ENCODE data around the gene GCC2. TPM values are rescaled to one million over a fixed set of nuclear protein-coding genes. Genes with fewer than 3 reads are reported as not detected.

The GCC2 gene
- total and polyA plus RNA-seq, 2 of the 13 experiments (the other 11 are each of a cell fraction or from before 2014, with no cell fraction given): 17.6 to 22.5 TPM

DNA sequence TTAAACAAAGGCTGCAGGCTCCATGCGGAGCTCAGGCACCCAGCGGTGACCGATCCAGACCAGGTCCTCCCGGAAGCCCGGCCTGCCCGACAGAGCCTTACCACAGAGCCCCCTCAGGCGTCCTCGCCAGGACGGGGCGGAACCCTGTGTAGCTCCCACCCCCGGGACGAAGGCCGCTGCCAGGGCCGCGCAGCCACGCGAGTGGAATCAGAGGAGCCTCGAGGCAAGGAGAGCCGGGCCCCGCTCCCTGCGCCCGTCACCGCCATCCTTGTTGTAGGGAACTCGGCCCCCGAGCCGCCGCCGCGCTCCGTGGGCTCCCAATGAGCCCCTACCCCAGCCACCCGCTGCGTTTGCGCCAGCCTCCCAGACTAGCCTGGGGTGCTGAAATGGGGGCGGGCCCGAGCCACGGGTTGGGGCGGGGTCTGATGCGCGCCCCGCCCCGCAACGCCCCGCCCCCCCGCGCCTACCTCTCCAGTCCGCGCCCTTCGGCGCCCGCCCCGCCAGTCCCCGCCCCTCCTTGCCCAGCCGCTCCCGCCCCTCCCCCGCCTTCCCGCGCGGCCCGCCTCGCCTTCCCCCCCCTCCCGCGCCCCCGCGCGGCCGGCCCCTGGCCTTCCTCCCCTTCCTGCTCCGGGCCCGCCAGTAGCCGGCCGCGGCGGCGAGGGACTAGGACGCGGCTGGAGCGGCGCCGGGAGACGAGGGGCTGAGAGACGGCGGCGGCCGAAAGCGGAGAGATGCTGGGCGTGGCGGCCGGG, 85.0 kb downstream of the GCC2 start, which contains the start of gene LIMS1 (continued):
- peak; percentile 61; the same call in 1 of the 2 replicates for TF ChIP-seq MEIS2 (CRISPR knock-in tag; IDR thresholded peaks at IDR 0.05)
- TF ChIP-seq GFI1 (CRISPR knock-in tag; IDR thresholded peaks at IDR 0.05; ENCODE audit: borderline replicate concordance): peak; percentile 36; the same call in 1 of the 2 replicates
- TF ChIP-seq PLRG1 (conservative IDR thresholded peaks at IDR 0.05): no peak
- peak; percentile 69; the same call in 1 of the 2 replicates for TF ChIP-seq ZNF235 (CRISPR knock-in tag; IDR thresholded peaks at IDR 0.05; ENCODE audit: borderline replicate concordance)
- TF ChIP-seq ZSCAN25 (CRISPR knock-in tag; IDR thresholded peaks at IDR 0.05): peak; percentile 79; the same call in 1 of the 2 replicates
- peak; percentile 77; the same call in 1 of the 2 replicates for TF ChIP-seq YEATS2 (CRISPR knock-in tag; IDR thresholded peaks at IDR 0.05; ENCODE audit: borderline replicate concordance)
- TF ChIP-seq GATA4 (IDR thresholded peaks at IDR 0.05; ENCODE audit: borderline replicate concordance, low read depth): peak; percentile 83; the same call in 1 of the 2 replicates
- peak; percentile 70 for TF ChIP-seq ZNF609 (CRISPR knock-in tag; IDR thresholded peaks at IDR 0.05; ENCODE audit: borderline replicate concordance)
- TF ChIP-seq NFYB (CRISPR knock-in tag; IDR thresholded peaks at IDR 0.05): peak; percentile 19; the same call in 1 of the 2 replicates
- no peak for TF ChIP-seq FOSL1 (CRISPR knock-in tag; IDR thresholded peaks at IDR 0.05; ENCODE audit: borderline replicate concordance)
- TF ChIP-seq, protein P1, sequence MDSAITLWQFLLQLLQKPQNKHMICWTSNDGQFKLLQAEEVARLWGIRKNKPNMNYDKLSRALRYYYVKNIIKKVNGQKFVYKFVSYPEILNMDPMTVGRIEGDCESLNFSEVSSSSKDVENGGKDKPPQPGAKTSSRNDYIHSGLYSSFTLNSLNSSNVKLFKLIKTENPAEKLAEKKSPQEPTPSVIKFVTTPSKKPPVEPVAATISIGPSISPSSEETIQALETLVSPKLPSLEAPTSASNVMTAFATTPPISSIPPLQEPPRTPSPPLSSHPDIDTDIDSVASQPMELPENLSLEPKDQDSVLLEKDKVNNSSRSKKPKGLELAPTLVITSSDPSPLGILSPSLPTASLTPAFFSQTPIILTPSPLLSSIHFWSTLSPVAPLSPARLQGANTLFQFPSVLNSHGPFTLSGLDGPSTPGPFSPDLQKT (CRISPR knock-in tag; IDR thresholded peaks at IDR 0.05; ENCODE audit: borderline replicate concordance): no peak
- no peak for TF ChIP-seq EZH2 (conservative IDR thresholded peaks at IDR 0.05; ENCODE audit: low read depth, low read length)
- peak; percentile 83 for TF ChIP-seq MXD4 (CRISPR knock-in tag; IDR thresholded peaks at IDR 0.05)
- no peak for TF ChIP-seq PCBP2 (optimal IDR thresholded peaks at IDR 0.05; ENCODE audit: low read depth, low read length, poor library complexity, severe bottlenecking)
- TF ChIP-seq SIX4 (CRISPR knock-in tag; IDR thresholded peaks at IDR 0.05): peak; percentile 43; the same call in 1 of the 2 replicates
- TF ChIP-seq, protein P2, sequence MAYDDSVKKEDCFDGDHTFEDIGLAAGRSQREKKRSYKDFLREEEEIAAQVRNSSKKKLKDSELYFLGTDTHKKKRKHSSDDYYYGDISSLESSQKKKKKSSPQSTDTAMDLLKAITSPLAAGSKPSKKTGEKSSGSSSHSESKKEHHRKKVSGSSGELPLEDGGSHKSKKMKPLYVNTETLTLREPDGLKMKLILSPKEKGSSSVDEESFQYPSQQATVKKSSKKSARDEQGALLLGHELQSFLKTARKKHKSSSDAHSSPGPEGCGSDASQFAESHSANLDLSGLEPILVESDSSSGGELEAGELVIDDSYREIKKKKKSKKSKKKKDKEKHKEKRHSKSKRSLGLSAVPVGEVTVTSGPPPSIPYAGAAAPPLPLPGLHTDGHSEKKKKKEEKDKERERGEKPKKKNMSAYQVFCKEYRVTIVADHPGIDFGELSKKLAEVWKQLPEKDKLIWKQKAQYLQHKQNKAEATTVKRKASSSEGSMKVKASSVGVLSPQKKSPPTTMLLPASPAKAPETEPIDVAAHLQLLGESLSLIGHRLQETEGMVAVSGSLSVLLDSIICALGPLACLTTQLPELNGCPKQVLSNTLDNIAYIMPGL (CRISPR knock-in tag; IDR thresholded peaks at IDR 0.05; ENCODE audit: borderline replicate concordance in 1 of 2, low read depth in 1 of 2): peak; percentile 82 to 94; a peak in 3 of 4 replicates
- TF ChIP-seq JUND (CRISPR knock-in tag; IDR thresholded peaks at IDR 0.05): peak; percentile 71; the same call in 1 of the 2 replicates
- no peak for TF ChIP-seq FOXJ3 (CRISPR knock-in tag; IDR thresholded peaks at IDR 0.05; ENCODE audit: borderline replicate concordance)
- TF ChIP-seq ZNF317 (CRISPR knock-in tag; IDR thresholded peaks at IDR 0.05): peak; percentile 88
- 0 out of 2 replicates have a peak, but pooled peaks have one; percentile 49 for TF ChIP-seq ZBTB3 (CRISPR knock-in tag; IDR thresholded peaks at IDR 0.05; ENCODE audit: borderline replicate concordance, low read depth)
- TF ChIP-seq ZNF629 (CRISPR knock-in tag; conservative IDR thresholded peaks at IDR 0.05): no peak; the same call in 1 of the 2 replicates
